GM12892 (cell line): ENCODE data around the gene AK8.

Source experiments
- POLR2A ChIP-seq: IDR thresholded peaks from 2 replicates; pipeline ENCODE4 v1.6.1; 2011; ENCODE audit warnings: low read depth, low read length, control low read depth
- POLR2AphosphoS5 ChIP-seq: IDR thresholded peaks from 2 replicates; pipeline ENCODE4 v1.6.1; 2011; ENCODE audit warnings: low read depth, low read length, control low read depth

DNA sequence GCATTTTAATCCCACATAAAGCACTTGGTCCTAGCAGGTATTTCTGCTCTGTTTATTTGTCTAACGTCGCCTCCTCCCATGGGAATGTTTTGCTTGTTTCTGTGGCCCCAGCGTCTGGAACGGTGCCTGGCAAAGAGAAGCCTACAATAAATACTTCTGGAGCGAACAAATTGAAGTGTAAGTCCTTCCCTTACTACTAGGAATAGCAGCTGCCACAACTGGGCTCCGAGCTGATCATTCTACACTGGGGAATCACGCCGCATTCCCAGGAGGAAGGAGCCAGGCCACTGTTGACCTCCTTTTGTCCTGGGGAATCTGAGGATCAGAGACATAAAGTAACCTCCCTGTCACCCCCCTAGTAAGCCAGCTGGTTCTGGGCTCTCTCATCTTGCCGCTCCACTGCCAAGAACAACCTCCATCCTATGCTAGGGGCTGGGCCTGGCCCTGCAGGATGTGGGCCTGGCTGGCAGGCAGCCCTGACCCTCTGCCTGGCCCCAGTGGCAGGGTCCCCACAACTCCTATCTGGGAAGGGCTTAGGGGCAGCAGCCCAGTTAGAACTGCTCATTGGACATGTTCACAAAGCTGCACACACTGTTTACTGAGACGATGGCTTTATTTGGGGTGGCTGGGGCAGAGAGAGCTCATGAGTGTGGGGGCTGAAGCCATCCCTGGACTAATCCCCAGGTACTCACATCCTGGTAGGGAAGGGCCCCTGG lies 125.0 kb downstream of the AK8 start:
- TF ChIP-seq POLR2A (no peak), POLR2AphosphoS5 (no peak)
